ENCODE measurements around the gene ALDH7A1.
A peak's percentile ranks its signal among the peaks of the same experiment; 100 is the strongest.
"Not testable (repeated sequence)": the region's sequence is repeated elsewhere in the genome, so short reads cannot be mapped to it uniquely, and the experiment has no call there.

ALDH7A1 gene

GRCh38 chr5:126527892-126528291 is 67.1 kb downstream of the ALDH7A1 start:
- DNase-seq = no peak

DNA sequence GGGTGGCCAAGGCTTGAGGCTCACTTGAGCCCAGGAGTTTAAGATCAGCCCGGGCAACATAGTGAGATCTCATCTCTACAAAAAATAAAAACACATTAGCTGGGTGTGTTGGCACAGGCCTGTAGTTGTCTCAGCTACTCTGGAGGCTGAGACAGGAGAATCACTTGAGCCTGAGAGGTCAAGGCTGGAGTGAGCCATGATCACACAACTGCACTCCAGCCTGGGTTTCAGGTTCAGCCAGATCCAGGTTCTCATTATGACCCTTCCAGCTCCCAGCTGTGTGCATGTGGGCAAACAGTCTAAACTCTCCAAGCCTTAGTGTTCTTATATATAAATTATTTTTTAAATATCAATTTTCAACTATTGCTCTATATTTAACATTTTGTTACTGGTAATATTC is 67.9 kb downstream of the ALDH7A1 start:
- DNase-seq = no peak

- DNase-seq = no peak
These were observed 68.5 kb downstream of the ALDH7A1 start for GRCh38 chr5:126526493-126526892.

- no peak for DNase-seq
These were observed 69.3 kb downstream of the ALDH7A1 start for GRCh38 chr5:126525630-126526245.

- no peak for DNase-seq
These were observed 71.1 kb downstream of the ALDH7A1 start for GRCh38 chr5:126523818-126524510.

DNA sequence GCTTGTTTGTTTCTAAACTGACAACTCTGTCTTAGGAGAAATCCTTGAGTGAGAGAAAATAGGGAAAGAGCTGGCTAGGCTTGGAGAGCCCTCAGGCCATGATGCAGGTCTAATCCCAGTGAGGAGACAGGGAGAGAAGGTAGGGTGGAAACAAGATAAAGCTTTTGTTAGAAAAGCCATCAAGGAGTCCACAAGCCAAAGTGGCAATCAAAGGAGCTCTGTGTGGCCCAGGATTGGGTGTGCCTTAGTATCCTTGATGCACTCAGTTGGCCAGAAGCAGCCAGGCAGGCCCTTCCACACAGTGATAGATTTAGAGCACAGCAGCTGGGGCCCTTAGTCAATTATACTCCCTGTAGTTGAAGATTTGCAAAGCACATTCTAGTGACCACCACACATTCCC is 73.9 kb downstream of the ALDH7A1 start:
- DNase-seq = no peak

- no peak for DNase-seq
These were observed 74.4 kb downstream of the ALDH7A1 start for GRCh38 chr5:126520593-126520953.

DNA sequence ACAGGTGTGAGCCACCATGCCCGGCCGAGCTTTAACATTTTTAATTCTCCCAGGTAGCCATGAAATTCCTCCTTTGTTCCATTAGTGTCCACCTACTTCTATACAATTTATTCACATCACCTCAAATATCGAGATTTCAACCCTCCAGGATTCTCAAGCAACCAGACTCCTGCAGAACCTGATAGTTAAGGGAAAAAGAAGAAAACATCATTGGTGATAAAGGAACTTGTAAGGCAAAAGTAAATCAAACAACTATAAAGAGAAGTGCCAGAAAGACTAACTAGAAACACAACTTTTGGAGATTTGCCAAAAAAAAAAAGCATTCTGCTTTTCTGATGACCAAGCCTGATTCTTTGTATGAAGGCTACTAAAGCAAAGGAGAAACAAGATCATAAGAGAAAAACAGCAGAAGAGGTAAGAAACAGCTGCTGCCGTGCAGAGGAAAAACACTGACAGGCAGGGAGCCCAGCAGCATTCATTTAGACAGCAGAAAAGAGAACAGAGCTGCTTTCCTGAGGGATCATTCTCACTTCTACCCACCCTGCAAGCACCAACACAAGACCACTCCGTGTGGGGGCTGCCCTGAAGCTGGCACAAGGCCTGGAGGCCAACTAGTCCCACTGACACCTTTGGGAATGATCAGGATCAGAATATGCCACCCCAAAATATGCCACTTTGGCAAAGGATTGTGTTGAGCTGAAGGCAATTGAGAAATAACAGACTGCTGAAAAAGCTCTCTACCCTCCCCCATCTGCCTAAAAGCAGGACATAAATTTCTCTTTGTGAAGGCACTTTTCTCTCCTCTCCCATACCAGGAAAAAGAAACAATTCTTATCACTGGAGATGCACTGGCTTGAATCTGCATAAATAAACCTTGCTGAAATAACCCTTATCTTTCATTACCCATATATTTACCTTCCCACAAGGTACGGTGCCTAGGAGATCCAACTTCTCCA is 75.1 kb downstream of the ALDH7A1 start:
- DNase-seq = no peak

GRCh38 chr5:126519223-126519622 is 75.8 kb downstream of the ALDH7A1 start:
- not testable (repeated sequence) for DNase-seq

GRCh38 chr5:126516852-126517251 is 78.2 kb downstream of the ALDH7A1 start:
- no peak for DNase-seq

GRCh38 chr5:126516133-126516532 is 78.9 kb downstream of the ALDH7A1 start:
- no peak for DNase-seq

GRCh38 chr5:126515337-126515736 is 79.7 kb downstream of the ALDH7A1 start:
- DNase-seq = no peak

DNA sequence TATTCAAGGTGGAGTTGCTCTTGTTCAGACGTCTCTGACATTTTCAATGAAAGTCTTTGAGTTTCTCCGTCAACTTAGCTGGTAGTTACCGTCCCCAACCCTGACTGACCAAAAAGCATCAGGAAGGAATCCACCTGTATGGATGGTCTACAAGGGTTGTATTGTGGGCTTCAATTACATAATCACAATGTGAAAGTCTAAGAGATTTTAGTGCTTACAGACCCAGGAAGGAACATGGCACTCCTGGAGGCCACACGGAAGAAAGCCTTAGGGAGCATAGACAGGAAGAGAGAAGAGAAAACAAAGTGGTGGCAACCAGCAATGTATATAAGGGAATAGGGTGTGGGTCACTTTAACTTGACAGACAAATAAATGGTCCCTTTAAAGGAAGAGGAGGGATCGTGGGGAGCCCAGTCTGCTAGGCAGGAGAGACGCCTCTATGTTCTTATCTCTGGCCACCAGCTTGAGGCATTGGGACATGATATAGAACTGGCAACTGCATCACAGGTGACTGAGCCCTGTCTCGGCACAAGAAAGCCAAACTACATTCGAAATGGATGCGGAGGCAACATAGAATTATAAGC is 80.4 kb downstream of the ALDH7A1 start:
- DNase-seq = no peak

- DNase-seq = no peak
These were observed 80.9 kb downstream of the ALDH7A1 start for GRCh38 chr5:126514131-126514557.

GRCh38 chr5:126513703-126514102 is 81.3 kb downstream of the ALDH7A1 start:
- DNase-seq = no peak

DNA sequence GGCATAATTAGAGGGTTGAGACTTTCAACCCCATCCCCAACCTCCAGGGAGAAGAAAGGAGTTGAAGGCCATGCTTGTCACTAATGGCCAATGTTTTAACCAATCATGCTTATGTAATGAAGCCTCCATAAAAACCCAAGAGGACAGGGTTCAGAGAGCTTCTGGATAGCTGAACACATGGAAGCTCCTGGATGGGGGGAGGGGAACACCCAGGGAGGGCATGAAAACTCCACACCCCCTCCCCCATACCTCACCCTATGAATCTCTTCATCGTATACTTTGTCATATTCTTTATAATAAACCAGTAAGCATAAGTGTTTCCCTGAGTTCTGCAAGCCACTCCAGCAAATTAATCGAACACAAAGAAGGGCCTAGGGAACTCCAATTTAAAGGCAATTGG is 81.7 kb downstream of the ALDH7A1 start:
- no peak for DNase-seq

GRCh38 chr5:126512451-126512850 is 82.6 kb downstream of the ALDH7A1 start:
- no peak for DNase-seq

GRCh38 chr5:126511961-126512360 is 83.1 kb downstream of the ALDH7A1 start:
- no peak for DNase-seq

DNA sequence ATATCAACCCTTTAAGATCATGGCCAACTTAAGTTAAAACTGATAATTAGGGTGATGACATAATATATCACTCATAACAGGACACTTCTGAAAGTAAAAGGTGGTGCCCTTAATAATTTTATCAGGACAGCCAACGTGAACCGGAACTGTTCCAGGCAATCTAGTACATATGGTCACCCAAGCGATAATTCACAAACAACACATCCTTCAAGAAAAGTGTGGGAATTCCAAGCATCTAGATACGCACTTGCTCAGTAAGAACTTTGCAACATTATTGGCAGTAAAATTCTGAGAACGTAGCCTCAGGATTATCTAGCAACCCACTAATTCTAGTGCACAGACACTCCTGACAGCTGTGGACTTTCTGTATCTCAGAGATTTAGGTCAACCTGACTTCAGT is 85.7 kb downstream of the ALDH7A1 start:
- no peak for DNase-seq

DNA sequence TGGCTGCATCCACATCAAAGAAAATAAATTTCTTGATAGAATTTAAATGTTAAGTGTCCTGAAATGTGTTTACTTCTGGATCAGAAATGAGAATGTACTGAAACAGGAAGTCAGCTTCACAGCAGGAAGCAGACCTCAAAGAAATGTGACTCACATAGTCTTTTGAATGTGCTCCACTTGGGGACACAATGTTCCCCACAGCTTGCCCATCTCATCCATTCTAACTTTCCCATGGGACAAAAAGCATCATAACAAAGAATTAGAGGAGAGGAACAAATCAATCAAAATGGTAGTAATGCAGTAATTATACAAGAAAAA is 86.1 kb downstream of the ALDH7A1 start:
- DNase-seq = peak; percentile 35

- DNase-seq = peak; percentile 32
These were observed 86.6 kb downstream of the ALDH7A1 start for GRCh38 chr5:126508251-126508961.

DNA sequence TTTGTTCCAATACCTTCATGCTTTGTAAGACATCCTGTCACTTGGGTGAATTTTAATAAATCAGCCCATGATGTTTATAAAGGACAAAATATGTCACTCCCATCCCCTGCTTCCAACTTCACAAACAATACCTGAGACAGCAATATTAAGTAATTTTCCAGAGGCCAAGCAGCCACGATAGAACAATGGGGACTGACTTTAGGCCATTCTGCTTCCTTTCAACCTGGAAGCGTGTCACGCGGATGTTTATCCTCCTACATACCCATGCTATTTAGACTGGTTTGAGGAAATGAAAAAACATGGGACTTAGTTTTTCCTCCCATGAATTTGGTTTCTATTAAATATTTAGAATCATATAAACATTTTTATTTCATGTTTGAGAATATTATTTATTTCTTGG is 88.9 kb downstream of the ALDH7A1 start:
- no peak for DNase-seq

DNA sequence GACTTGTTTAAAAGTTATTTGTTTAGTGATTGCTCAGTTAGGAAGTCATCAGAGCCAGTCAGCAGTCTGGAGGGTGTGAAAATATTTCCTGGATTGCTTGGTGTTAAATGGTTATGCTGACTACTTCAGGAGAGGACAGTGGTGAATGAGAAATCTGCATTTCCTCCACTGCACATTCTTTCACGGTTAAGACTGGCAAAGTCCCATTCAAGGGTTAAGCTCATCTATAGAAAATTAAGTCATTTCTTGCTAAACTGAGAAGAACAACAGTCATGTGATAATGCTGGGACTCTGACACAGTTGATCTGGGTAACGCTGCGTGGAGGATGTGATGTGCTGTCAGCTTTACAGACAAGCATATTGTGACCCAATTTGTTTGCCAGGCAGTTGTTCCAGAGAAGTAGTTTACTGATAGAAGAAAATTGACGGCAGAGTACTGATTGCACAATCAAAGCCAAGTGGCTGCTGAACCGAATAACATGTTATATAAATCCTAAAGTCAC is 91.4 kb downstream of the ALDH7A1 start:
- peak; percentile 16 for DNase-seq

Data from CD4-positive, alpha-beta T cell treated with Interleukin-6 for 4 hours (primary cell).